RWPE2 (cell line): ENCODE data around the gene CELF1.
A peak's percentile ranks its signal among the peaks of the same experiment; 100 is the strongest.

Source experiments
- ATAC-seq: fragments of 200-7000 bp; cut with Tn5 transposase; 3 replicates; pipeline ENCODE4 v1.9.1; 2021; ENCODE audit warnings: low read depth
- DNase-seq: peaks from one replicate; pipeline ENCODE4 v3.0.0-alpha.2; 2020; ENCODE audit warnings: low spot score
- H3K27ac ChIP-seq: fragments of 450-650 bp; 2 replicates; pipeline ENCODE4 v1.5.1; 2017; ENCODE audit warnings: mild to moderate bottlenecking; ENCODE audit not compliant: poor library complexity, severe bottlenecking
- H3K27me3 ChIP-seq: fragments of 250-450 bp; sonication (Bioruptor Pico); 2 replicates; pipeline ENCODE4 v1.5.1; 2021; ENCODE audit warnings: mild to moderate bottlenecking, moderate library complexity; ENCODE audit not compliant: insufficient read depth, poor library complexity, severe bottlenecking
- H3K36me3 ChIP-seq: fragments of 250-450 bp; sonication (Bioruptor Pico); 2 replicates; pipeline ENCODE4 v1.5.1; 2020; ENCODE audit warnings: low read depth, mild to moderate bottlenecking, moderate library complexity
- H3K4me1 ChIP-seq: fragments of 250-450 bp; sonication (Bioruptor Pico); 2 replicates; pipeline ENCODE4 v1.5.1; 2021; ENCODE audit warnings: mild to moderate bottlenecking, moderate library complexity; ENCODE audit not compliant: insufficient read depth, poor library complexity, severe bottlenecking
- H3K4me3 ChIP-seq: fragments of 250-450 bp; sonication (Bioruptor Pico); 2 replicates; pipeline ENCODE4 v1.5.1; 2021; ENCODE audit warnings: mild to moderate bottlenecking, moderate library complexity; ENCODE audit not compliant: severe bottlenecking
- H3K9me3 ChIP-seq: fragments of 250-450 bp; sonication (Bioruptor Pico); 2 replicates; pipeline ENCODE4 v1.5.1; 2021; ENCODE audit warnings: mild to moderate bottlenecking, moderate library complexity; ENCODE audit not compliant: severe bottlenecking
- TF ChIP-seq, protein P1 (sequence below): fragments of 450-650 bp; IDR thresholded peaks from one replicate; pipeline ENCODE4 v1.5.1; 2017; ENCODE audit warnings: mild to moderate bottlenecking, moderate library complexity; ENCODE audit not compliant: poor library complexity, severe bottlenecking

Gene CELF1

DNA sequence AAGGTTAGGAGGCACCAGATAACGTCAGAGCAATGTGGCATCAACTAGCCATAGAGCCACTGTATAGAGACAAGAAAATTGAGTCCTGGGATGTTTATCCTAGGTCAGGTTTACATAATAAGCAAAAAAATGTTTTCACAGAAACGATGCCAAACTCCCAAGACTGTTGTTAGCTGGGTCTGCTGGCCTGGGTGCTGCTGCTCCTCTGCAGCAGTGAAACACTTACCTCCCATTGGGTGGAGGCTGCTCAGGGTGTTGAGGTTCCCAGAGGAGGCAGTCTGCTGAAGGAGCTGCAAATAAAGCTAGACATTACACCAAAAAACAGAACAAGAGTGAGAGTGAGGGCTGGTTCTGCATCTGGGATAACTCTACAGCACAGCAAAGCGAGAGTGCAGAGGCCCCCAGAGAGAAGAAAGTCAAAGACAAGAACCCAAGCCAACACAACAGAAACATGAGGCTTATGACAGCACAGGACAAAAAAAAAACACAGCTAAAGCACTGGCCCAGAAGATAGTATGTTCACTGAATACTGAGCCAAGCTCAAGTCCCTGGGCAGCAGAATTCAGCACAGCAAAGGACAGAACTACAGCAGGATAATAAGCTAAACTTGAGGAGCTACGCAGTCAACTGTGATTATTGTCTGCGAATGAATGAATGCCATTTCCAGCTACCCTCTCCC lies 74.1 kb downstream of the CELF1 start:
- DNase-seq (no peak), ATAC-seq (no peak)
- Histone ChIP-seq H3K27ac (peak overlapping the region; percentile 59), H3K9me3 (no peaks in the 10 kb centered on the region), H3K4me3 (no peak overlapping the region), H3K4me1 (peaks cover 13% of the 10 kb centered on the region), H3K36me3 (peaks cover 99% of the 10 kb centered on the region), H3K27me3 (no peaks in the 10 kb centered on the region)
- TF ChIP-seq, protein P1, sequence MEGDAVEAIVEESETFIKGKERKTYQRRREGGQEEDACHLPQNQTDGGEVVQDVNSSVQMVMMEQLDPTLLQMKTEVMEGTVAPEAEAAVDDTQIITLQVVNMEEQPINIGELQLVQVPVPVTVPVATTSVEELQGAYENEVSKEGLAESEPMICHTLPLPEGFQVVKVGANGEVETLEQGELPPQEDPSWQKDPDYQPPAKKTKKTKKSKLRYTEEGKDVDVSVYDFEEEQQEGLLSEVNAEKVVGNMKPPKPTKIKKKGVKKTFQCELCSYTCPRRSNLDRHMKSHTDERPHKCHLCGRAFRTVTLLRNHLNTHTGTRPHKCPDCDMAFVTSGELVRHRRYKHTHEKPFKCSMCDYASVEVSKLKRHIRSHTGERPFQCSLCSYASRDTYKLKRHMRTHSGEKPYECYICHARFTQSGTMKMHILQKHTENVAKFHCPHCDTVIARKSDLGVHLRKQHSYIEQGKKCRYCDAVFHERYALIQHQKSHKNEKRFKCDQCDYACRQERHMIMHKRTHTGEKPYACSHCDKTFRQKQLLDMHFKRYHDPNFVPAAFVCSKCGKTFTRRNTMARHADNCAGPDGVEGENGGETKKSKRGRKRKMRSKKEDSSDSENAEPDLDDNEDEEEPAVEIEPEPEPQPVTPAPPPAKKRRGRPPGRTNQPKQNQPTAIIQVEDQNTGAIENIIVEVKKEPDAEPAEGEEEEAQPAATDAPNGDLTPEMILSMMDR: no peak

DNA sequence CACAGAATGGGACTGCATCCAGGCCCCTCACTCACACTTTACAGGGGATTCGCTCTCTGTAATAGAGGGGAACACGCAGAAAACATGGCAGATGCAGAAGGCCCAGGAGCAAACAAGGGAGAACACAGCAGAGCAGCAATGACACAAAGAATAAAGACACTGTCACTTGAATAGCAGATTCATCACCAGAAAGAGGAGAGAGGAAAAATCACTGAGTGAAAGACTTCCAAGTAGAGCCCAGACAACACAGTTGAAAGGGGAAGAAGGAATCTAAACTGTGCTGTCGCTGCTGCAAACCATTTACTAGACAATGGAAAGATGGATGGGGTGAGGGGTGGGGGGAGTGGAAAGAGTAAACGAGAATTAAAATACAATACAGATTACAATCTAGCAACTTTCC lies 75.2 kb downstream of the CELF1 start:
- Histone ChIP-seq H3K4me1 (peaks cover 13% of the 10 kb centered on the region), H3K9me3 (no peaks in the 10 kb centered on the region), H3K4me3 (no peak overlapping the region), H3K27ac (peak overlapping the region; percentile 59), H3K27me3 (no peaks in the 10 kb centered on the region), H3K36me3 (peaks cover 99% of the 10 kb centered on the region)
- no peak for DNase-seq
- TF ChIP-seq, protein P1: no peak
- no peak for ATAC-seq

GRCh38 chr11:47477323-47477722 lies 75.6 kb downstream of the CELF1 start:
- Histone ChIP-seq H3K9me3 (no peaks in the 10 kb centered on the region), H3K27ac (peak overlapping the region; percentile 59), H3K36me3 (peaks cover 99% of the 10 kb centered on the region), H3K4me1 (peaks cover 13% of the 10 kb centered on the region), H3K4me3 (no peak overlapping the region), H3K27me3 (no peaks in the 10 kb centered on the region)
- DNase-seq (no peak), ATAC-seq (peak; percentile 83)
- TF ChIP-seq, protein P1: no peak

GRCh38 chr11:47470671-47471070 lies 82.3 kb downstream of the CELF1 start:
- no peak for ATAC-seq
- no peaks in the 10 kb centered on the region for H3K27me3 ChIP-seq
- H3K36me3 ChIP-seq: peaks cover 90% of the 10 kb centered on the region
- H3K4me3 ChIP-seq: no peak overlapping the region
- DNase-seq: no peak
- H3K4me1 ChIP-seq: no peaks in the 10 kb centered on the region
- no peaks in the 10 kb centered on the region for H3K9me3 ChIP-seq
- H3K27ac ChIP-seq: no peak overlapping the region
- TF ChIP-seq, protein P1: no peak

GRCh38 chr11:47469361-47470179 lies 83.4 kb downstream of the CELF1 start:
- Histone ChIP-seq H3K4me1 (no peaks in the 10 kb centered on the region), H3K36me3 (peaks cover 90% of the 10 kb centered on the region)

More at GRCh38 chr11:47469361-47470179, 83.4 kb downstream of the CELF1 start:
- Histone ChIP-seq H3K9me3 (no peaks in the 10 kb centered on the region), H3K27ac (no peak overlapping the region), H3K4me3 (no peak overlapping the region), H3K27me3 (no peaks in the 10 kb centered on the region)
- TF ChIP-seq, protein P1: no peak
- DNase-seq (no peak), ATAC-seq (peak; percentile 9; the same call in 1 of the 3 replicates)
